Fibroblast of skin of scalp (primary cell): ENCODE results near the gene PLEKHA1.
A peak's percentile ranks its signal among the peaks of the same experiment; 100 is the strongest.

ENCODE experiments used
- DNase-seq: peaks from one replicate; pipeline ENCODE4 v3.0.0-alpha.2; 2013

PLEKHA1 gene

DNA sequence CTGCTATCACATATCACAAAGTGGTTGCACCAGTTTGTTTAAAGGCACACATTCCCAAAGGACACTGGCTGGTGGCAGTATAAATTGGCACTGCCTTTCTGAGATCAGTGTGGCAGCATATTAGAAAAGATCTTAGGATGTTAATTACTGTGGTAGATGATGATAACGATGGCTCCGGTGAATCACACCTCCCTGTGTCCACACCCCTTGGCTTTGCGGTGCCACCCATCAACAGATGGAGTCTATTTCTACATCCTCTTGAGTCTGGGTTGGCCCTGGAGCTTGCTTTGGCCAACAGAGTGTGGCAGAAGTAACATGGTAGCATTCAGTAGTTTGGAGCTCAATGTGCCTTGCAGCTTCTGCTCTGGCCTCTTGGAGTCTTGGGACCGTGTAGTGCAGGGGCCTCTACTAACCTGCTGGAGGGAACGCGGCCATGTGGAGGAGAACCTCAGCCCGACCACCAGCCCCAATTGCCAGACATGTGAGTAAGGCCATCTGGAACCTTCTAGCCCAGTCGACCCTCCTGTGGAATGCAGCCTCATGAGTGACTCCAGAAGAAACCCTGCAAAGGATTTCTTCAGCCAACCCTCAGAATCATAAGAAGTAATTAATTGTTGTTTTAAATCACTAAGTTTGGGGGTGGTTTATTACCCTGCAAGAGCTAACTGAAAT is 27.2 kb upstream of the PLEKHA1 start:
- DNase-seq = no peak

DNA sequence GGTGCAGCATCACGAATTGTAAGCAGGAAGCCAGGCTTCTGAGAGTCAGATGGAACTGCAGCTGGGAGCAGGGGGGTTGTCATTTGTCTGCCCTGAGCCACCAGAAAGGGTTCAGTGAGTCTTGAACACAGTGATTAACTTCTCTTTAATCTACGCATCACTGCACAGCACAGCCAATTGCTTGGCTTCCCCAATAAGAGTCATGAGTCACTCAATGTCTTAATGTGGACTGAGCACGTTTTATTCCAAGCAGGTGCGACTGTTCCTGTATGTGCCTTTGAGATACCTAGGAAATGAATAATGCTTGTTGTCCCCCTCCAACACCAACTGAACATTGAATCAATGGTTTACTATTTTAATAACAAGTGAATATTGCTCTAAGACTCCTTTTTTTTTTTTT is 26.0 kb upstream of the PLEKHA1 start:
- DNase-seq = no peak

DNA sequence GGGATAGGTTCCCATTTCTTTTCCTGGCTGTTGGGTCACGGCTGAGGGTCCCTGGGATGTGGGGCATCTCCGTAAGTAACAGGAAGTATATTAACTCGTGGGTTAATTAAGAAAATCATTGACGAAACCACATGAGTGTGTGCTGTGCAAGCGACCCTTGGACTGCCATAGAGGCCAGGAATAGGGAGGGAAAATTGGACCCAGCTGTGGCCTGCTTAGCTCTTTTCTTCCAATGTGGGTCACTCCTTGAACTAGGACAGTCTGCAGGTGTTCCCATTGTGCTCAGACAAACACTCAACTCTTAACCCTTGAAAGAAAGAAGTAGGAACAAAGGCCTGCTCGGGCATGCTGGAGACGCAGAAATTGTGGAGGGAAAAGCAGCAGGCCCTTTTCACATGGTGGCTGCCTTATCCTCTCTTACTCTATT is 25.6 kb upstream of the PLEKHA1 start:
- no peak for DNase-seq

DNA sequence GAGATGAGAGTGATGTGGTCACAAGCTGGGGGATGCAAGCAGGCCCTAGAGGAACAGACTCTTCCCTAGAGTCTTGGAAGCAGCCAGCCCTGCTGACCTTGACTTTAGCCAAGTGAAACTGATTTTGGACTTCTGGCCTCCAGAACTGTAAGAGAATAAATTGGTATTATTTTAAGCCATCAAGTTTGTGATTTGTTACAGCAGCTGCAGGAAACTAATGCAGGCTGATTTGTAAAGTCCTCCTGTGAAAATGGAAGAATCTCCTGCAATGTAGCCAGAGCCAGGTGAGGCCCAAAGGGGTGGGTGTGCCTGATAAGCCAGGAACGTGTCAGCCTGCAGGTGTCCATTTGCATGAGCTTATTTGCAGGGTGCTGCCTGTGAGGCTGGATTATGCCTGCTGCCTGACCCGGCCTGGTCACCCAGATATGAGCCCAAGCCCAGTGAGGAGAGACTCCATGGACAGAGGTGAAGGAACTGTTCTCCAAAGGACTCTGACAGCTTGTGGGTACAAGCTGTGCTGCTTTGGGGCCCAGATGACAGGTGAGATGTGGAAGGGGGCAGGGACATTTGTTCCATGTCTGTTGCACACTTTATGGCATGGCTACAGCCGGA is 24.6 kb upstream of the PLEKHA1 start:
- no peak for DNase-seq

DNA sequence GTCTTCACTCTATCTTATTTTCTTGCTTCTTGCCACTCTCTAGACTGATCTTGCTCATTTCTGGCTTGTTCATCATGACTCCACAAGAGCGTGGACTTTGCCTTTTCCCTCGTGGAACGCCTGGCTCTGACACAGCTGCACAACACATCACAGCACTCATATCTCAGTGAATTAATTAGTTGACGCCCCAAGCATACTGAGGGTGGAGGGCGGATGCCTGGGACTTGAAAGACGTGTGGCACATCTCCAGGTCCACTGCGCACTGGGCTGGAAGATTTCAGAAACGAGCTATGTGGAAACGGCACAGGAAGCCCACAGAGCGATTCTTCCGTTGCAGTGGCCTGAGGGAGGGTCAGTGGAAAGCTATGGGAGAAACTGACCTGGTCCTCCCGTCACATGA is 23.6 kb upstream of the PLEKHA1 start:
- no peak for DNase-seq

DNA sequence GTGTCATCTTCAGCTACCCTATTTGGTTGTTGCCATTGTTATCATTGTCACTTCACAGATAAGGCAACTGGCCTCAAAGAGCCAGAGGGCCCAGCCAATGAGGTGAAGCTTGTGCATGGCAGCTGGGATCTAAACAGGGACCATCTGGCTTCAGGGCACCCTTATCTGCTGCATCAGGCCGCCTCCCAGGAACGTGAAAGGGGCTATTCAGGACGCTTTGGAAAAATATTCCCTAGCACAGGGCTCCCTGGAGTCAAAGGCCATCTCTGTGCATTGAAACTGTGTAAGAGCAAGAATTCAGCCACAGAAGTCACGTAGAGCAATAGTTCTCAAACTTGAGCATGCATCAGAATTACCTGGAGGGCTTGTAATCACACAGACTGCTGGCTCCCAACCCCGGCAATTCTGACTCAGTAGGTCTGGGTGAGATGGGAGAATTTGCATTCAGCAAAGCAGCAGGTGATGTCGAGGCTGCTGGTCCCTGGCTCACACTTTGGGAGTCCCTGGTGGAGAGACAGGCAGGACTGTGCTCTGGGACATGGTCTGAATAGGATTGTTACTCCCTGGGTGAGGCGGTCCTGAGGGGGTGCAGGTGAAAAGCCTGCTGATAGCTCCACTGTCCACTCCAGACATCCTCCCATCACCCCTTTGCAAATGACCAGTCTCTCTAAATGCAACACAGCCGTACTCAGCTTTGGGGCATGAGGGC is 21.5 kb upstream of the PLEKHA1 start:
- DNase-seq = no peak

DNA sequence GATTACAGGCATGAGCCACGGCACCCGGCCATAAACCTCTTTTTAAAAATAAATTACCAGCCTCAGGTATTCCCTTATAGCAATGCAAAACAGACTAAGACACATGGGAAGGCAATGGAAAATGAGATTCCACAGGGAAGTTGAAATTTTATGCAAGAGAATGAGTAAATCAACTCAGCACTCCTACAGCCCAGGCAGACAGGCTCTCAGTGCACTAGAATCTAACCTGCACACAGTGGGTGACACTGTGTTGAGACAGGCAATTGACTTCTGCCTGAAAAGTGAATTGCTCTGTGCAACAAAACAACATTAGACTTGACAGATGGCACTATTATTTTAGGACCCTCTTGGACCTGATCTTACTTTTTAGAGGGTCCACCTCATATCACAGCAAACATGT is 20.1 kb upstream of the PLEKHA1 start:
- DNase-seq = no peak

DNA sequence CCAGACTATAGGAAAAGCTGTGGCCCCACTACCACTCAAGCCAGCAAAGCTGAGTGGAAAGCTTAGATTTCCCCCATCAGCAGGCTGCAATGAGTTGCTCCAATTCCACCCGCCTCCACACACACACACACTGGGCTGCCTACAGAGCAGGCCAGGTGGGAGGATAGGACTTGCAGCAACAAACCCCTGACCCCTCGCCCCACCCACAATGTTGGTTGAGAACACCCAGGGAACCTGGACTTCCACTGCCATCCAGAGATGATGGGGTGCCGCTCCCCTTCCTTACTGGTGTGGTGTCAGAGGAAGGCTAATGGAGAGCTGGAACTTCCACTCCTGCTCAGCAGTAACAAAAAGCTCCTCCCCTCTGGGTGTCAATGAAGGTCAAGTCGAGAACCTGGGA is 16.8 kb upstream of the PLEKHA1 start:
- DNase-seq = no peak

DNA sequence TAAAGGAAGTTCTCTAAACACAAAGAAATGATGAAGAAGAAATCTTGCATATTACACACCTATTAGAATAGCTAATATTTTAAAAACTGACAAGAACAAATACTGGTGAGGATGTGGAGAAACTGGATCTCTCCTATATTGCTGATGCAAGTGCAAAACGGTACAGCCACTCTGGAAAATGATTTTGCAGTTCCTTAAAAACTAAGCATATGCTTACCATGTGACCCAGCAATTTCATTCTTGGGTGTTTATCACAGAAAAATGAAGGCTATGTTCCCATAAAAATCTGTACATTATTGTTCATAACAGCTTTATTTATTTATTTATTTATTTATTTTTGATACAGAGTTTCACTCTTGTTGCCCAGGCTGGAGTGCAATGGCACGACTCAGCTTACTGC is 14.9 kb upstream of the PLEKHA1 start:
- no peak for DNase-seq

DNA sequence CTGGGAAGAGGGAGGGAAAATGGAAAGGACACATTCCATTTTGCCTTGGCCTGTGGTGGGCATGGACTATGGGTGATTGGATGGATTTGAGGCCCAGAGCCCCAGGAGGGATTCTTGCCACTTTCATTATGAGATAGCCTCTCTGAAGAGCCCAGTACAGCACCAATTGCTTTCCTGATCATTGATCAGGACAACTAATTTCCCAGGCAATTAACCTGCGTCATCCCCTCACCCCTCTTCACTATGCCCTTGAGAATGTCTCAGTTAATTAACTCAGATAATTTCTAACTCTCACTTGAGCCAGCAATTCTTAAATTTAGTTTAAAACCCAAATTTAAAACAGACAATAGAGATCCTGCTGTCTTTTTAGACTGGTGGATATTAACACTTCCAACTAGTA is 13.5 kb upstream of the PLEKHA1 start:
- no peak for DNase-seq

DNA sequence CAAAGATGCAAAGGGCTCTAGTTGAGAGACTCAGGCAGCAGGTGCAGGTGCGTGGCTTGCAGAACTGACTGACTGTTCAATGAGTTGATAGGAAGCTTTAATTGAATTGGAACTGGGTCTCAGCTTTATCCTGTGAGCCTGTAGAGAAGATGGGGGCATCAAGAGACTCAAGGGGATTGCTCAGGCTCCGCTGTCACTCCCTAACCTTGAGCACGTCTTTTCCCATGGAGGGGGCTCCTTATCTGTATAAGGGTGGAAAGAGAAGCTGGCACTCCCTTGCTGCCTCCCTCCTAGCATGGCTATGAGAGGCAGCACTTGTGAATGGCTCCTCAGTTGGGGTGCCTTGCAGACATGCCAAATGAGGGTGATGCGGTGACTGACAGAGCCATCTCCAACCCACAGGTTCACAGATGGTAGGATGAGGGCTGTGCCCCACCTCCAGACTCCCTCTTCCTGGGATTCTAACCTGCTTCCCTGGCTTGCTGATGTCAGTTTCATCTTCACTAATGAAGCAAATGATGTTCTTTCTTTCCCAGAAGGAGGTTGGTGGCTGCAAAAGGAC is 12.4 kb upstream of the PLEKHA1 start:
- no peak for DNase-seq

DNA sequence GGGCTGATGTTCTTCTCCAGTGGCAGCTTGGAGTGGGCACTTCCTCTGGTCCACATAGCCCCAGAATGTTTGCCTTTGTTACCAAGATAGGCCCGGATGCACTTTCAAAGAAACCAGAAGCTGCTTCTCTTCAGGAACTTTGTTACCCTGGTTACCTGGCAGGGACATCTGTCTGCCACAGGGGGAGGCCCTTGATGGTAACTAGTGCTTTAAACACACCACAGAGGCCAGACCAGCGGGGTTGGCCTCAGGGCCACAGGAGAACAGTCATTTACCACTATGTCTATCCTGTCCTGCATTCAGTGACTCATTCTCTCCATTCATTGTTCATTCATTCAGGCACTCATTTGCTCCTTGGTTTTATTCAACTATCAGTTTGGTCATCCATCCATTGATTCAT is 11.9 kb upstream of the PLEKHA1 start:
- DNase-seq = no peak

DNA sequence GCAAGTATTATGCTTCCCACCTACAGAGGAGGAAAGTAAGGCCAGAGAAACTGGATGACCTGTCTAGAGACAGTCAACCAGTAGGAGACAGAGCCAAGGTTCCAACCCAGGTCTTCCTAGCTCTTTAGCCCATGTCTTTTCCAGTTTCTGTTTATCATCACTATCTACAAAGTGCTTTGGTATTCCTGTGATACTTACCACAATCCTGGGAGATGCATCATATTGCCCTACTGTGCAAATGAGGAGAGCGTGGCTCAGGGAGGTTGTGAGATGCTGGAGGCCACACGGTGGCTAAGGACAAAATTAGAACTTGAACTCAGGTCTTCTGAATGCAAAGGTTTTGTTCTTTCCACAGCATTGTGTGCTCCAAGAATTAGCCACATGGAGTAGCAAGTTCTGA is 11.2 kb upstream of the PLEKHA1 start:
- DNase-seq = no peak

DNA sequence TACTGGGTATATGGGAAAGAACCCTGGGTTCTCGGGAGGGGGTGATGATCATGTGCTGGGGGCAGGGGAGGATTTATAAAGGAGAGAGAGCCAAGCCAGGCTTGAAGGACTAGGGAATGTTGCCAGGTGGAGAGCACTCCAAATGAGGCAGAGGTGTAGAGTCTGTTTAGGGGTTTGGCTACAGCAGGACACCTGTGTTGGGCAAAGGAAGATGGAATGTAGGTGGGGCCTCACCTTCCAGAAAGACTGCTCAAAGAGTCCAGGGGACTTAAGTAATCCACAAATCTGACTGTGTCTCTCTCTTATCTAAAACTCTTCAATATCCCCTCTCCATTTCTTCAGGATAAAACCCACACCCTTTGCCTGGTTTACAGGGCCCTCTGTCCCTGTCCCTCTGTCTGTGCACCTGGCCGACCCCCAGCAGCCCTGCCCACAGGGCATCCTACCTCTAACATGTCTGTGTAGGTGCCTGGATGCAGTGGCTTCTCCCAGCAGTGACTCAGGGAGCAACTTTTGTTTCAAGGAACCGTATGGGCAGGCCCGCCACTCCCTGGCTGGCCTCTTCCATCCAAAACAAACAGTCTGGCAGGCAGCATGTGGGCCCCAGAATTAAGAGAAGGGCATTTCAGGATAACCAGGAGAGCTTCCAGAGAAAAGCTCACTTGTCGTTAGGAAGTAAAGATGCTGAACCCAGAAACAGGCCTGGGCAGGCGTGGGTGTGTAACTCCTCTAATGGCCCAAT is 10.6 kb upstream of the PLEKHA1 start:
- no peak for DNase-seq

DNA sequence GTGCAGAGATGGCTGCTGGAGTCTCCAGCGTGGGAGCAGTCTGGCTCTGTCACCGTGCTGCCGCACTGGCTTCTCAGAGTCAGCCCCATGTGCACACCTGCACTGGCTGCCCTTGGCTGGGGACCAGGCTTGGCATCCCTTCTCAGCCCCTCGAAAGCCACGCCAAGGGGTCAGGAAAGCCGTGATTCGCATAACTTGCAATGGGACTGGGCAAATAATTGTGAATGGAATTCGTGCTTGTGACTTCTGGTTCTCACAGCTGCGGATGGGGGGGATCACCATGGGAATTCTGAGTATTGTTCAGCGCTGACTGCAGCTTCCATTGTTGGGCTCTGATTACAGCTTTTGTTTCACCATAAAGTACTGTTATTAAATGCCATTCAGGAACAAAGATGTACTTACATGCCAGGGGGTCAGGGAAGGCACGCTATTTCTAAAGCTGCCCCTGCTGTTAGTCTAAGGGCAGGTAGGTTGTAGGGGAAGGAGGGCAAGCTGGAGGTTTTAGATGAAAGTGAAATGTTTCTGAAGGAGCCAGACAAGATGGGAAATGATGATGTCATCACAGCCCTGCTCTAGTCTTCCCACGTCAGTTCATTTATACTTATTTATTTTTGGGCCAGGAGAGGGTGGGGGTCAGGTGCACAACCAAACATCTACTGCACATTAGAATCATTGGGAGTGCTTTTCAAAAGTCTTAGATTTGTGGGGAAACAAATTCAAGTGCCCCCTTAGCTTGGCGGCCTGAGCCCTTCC is 5.8 kb upstream of the PLEKHA1 start:
- no peak for DNase-seq

DNA sequence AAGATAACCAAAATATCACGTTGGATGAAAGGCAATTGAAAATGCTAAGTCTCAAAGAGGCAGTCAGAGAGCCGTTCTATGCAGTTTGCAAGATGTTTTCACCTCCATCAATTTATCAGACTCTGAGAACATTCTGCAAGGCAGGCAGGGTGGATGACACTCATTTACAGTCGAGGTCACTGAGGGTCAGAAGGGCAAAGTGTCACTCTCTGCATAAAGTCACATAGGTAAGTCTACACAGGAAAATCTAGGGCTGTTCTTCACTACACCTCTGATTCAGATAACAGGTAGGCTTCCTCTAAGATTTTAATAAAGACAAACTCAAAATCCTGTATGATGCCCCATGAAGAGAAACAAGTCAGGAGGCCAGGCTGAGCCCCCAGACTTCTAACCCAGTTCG is 1.4 kb upstream of the PLEKHA1 start:
- no peak for DNase-seq

DNA sequence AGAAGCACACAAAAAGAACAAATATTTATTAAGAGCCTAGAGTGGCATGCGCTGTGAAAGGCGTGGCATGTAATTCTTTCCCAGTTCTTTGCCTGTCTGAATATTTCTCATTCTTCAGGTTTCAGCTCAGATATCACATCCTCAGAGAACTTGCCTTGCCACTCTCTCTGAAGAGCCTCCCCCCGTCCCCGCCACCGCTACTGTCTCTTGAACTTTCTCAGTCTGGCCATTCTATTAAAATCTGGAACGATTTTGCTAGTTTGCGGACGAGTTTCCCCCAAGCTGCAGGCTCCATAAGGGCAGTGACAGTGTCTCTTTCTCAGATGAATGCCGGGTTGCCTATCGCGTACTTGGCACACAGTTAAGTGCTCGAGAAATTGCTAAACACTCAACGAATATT is 787 bp upstream of the PLEKHA1 start:
- peak; percentile 35 for DNase-seq

DNA sequence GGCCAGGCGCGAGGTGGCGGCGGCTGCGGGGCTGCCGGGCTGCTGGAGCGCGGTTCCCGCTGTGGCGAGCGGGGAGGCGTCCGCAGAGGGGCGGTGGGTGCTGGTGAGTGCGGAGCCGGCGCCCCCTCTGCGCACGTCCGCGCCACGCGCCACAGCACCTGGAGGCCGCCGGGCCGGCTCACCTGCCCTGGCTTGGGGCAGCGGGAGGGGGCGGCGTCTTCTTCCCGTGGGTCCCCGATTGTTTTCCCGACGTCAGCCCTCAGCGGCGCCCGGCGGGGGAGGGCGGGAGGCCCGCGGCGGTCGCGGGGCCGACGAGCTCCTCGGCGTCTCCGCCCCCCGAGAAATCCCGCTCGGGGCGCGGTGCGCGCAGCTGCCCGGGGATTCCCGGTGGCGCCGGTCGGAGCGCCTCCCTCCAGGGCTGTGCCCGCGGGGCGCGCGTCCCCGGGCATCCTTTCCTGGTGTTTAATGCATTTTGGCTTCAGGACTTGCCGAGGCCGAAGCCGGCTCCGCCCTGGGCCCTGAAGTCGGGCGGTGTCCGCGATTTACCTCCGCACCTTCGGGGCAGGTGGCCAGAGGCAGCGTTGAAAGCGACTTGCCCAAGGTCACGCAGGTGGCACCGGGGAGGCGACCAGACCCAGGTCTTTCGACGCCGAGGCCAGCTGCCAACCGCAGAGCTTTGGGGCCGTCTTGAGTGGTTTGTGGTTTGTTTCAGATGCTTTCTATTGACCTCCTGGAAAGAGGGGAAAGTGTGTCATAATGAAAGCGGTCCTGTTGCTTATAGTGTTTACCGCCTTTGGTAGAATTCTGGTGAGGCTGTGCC is 561 bp downstream of the PLEKHA1 start:
- DNase-seq = peak; percentile 45

DNA sequence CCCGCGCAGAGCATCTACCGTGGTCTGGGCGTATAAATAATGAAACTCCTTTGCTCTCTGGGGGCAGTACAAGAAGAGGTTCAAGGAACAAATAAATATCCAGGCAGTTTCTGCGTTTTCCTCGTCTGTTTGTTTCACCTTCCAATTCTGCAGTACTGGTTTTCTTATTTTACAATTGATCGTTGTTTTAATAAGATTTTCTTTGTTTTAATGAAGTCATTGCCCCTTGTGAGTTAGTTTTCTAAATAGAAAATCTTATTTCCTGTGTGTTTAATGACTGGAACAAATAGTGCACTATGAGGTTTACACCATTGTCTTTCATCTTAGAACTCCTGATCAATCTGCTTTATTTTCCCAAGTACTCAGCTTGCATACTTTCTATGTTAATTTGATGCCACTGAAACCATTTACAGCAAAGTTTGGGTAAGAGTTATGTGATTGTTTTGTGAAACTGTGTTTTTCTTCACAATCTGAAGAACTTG is 1.2 kb downstream of the PLEKHA1 start:
- no peak for DNase-seq

DNA sequence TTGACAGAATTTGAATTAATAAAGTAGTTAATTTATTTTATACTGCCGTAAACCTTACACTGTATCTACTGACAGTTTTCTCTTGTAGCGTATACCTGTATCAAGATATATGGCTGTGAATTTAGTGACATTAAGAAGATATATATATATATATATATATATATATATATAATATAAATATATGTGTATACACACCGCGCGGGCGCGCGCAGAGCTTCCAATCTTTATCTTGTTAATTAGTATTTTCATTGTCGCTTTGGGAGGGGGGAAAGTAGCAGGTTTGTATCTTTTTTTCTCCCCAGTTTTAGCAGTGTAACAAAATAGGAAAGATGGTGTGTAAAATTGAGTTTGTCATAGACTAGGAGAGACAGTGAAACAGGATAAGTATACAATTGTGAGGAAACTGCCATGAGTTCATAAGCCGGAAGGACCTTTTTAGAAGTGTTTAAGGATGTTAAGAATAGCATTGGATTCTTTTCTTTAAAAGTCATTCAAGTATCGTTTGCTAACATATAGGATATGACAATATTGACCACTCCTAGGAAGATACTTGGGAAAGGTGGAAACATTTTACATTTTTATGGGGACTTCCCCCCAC is 2.0 kb downstream of the PLEKHA1 start:
- no peak for DNase-seq

DNA sequence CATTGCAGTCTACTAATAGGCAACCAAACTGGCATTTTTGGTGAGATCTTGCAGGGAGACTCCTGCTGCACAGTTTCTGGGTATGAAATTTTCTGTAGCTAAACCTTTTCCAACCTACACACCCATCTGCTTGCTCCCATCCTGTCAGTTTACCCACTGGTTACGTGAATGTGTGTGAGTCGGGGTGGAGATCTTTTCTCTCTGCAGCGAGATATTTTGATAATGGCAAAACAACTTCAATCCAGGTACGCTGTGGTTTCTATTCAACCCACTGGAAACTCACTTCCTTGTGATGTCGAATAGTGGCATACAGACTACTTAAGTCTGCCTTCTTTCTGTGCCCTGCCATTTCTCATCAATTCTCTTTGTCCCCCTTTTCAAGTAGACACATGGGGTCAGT is 4.5 kb downstream of the PLEKHA1 start:
- no peak for DNase-seq
